Activated CD4-positive, alpha-beta memory T cell treated with anti-CD3 and anti-CD28 coated beads for 36 hours (primary cell): ENCODE measurements around the gene TFDP1. TPM values are rescaled to one million over a fixed set of nuclear protein-coding genes. Genes with fewer than 3 reads are reported as not detected.

Experiments
- CTCF ChIA-PET: fragments of 350-600 bp; sonication (Branson Sonifier 250); formaldehyde crosslinking; loops from one replicate; lab custom pipeline; 2021; ENCODE audit warnings: antibody characterized with exemption, inconsistent platforms; lab: Charles Lee
- POLR2A ChIA-PET: fragments of 350-600 bp; sonication (Branson Sonifier 250); formaldehyde crosslinking; loops from one replicate; lab custom pipeline; 2021; ENCODE audit warnings: antibody characterized with exemption; lab: Charles Lee
- DNase-seq: peaks from one replicate; pipeline ENCODE4 v3.0.0-alpha.2; 2020
- H3K27ac Mint-ChIP-seq: one replicate; pipeline ENCODE4 v1.8.0; 2021; ENCODE audit warnings: mixed read lengths
- H3K27me3 Mint-ChIP-seq: one replicate; pipeline ENCODE4 v1.8.0; 2021; ENCODE audit warnings: mixed read lengths
- H3K36me3 Mint-ChIP-seq: one replicate; pipeline ENCODE4 v1.8.0; 2021; ENCODE audit warnings: mixed read lengths
- H3K4me1 Mint-ChIP-seq: one replicate; pipeline ENCODE4 v1.8.0; 2021; ENCODE audit warnings: low read depth, mixed read lengths
- H3K4me3 Mint-ChIP-seq: one replicate; pipeline ENCODE4 v1.8.0; 2021; ENCODE audit warnings: mild to moderate bottlenecking, mixed read lengths
- H3K9me3 Mint-ChIP-seq: one replicate; pipeline ENCODE4 v1.8.0; 2021; ENCODE audit warnings: mixed read lengths
- intact Hi-C: fragments of 100-400 bp; cut with micrococcal nuclease; formaldehyde crosslinking; loops from one replicate; pipeline ENCODE4 v1.15.1; 2023
- total RNA-seq, 2 experiments: library from RNA; stranded (reverse); gene quantifications; one replicate each; pipeline ENCODE4 v1.2.3, GENCODE V29; 2021

TFDP1 gene
- total RNA-seq, 2 experiments from 2014 or later = 149 to 156 TPM

DNA sequence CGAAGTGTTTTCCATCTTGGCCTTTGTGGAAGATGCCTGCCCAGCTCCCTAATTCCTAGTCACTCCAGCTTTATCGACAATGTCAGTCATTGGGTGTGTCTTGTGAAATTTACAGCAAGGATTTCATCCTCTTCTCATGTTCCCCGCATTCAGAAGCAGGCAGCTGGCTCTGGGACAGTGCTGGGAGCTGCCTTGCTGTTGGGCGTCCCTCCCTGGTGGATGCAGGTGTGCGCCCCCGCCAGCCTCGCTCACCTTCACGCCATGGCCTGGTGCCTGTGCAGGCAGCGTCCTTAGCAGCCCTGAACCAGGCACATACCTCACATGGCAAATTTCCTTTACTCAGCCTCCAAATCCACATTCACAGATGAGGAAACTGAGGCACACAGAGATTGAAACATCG lies 39.7 kb upstream of the TFDP1 start:
- H3K27ac Mint-ChIP-seq = no peak overlapping the region
- peaks cover 20% of the 10 kb centered on the region for H3K36me3 Mint-ChIP-seq
- no peak for DNase-seq
- H3K4me3 Mint-ChIP-seq = no peak overlapping the region
- ChIA-PET POLR2A (no interaction called here), CTCF (no interaction called here)
- H3K4me1 Mint-ChIP-seq = peaks cover 2% of the 10 kb centered on the region
- no peaks in the 10 kb centered on the region for H3K27me3 Mint-ChIP-seq
- peaks cover 6% of the 10 kb centered on the region for H3K9me3 Mint-ChIP-seq
- intact Hi-C loops = no loop called here

DNA sequence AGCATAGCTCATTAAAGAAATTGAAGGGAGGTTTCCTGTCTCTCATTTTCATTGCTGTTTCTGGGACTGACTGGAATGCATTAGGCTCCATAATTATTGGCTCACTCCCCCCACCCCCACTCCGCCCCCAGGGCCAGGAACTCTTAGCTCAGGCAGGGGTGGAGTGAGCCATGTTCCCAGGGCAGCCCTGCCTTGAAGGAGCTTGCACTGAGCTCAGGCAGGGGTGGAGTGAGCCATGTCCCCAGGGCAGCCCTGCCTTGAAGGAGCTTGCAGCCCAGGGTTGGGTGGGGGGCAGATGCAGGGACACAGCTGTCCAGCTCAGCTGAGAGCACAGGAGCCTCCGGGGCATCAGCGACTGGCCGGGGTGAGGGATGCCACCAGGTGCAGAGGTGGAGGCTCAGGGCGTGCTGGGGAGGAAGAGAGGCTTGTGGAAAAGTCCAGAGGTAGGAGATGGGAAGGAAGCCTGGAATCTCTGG lies 39.1 kb upstream of the TFDP1 start:
- Mint-ChIP-seq H3K27me3 (no peaks in the 10 kb centered on the region), H3K9me3 (peaks cover 6% of the 10 kb centered on the region), H3K36me3 (peaks cover 17% of the 10 kb centered on the region), H3K4me1 (peaks cover 2% of the 10 kb centered on the region), H3K27ac (no peak overlapping the region), H3K4me3 (no peak overlapping the region)
- DNase-seq = no peak
- ChIA-PET CTCF (no interaction called here), POLR2A (no interaction called here)
- intact Hi-C loops = no loop called here

DNA sequence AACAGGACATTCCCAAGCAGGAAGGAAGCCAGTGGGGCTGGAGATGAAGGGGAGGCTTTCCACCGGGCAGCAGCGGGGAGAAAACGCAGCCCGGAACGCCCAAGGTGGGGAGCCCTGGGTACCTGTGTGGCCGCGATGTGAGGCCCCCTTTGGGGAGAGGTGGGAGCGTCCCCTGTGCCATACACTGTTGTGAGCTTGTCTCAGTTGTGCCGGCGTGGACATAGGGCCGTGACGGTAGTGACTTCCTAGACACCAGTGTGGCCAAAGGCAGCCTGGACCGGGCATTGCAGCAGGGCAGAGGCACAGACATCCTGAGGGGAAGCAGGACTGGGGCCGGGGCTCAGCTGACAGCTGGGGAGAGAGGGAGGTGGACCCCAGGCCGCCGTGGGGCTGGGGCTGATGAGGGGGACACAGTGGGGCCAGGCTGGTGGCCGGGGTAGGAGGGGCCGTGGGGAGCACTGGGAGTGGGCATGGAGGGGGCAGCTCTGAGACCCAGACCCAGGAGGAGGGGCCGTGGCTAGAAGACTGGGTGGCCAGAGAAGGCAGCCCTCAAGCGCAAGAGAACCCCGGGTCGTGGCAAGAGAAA lies 38.5 kb upstream of the TFDP1 start:
- H3K4me1 Mint-ChIP-seq = peaks cover 2% of the 10 kb centered on the region
- ChIA-PET POLR2A (no interaction called here), CTCF (no interaction called here)
- no peaks in the 10 kb centered on the region for H3K27me3 Mint-ChIP-seq
- no peak overlapping the region for H3K27ac Mint-ChIP-seq
- no peak for DNase-seq
- peaks cover 4% of the 10 kb centered on the region for H3K9me3 Mint-ChIP-seq
- no peak overlapping the region for H3K4me3 Mint-ChIP-seq
- H3K36me3 Mint-ChIP-seq = peaks cover 13% of the 10 kb centered on the region
- intact Hi-C loops = no loop called here

- CTCF ChIA-PET = no interaction called here
- Mint-ChIP-seq H3K27me3 (no peaks in the 10 kb centered on the region), H3K9me3 (no peaks in the 10 kb centered on the region), H3K36me3 (peaks cover 14% of the 10 kb centered on the region), H3K27ac (no peak overlapping the region), H3K4me1 (peaks cover 2% of the 10 kb centered on the region), H3K4me3 (no peak overlapping the region)
- intact Hi-C loops = no loop called here
- POLR2A ChIA-PET = no interaction called here
- no peak for DNase-seq
Measured at GRCh38 chr13:113546571-113547237, 37.8 kb upstream of the TFDP1 start.

- intact Hi-C loops = no loop called here
- CTCF ChIA-PET = no interaction called here
- POLR2A ChIA-PET = no interaction called here
- Mint-ChIP-seq H3K27me3 (no peaks in the 10 kb centered on the region), H3K36me3 (peaks cover 15% of the 10 kb centered on the region), H3K27ac (no peak overlapping the region), H3K4me1 (peaks cover 2% of the 10 kb centered on the region), H3K9me3 (no peaks in the 10 kb centered on the region), H3K4me3 (no peak overlapping the region)
- no peak for DNase-seq
Measured at GRCh38 chr13:113547238-113547971, 37.1 kb upstream of the TFDP1 start.

DNA sequence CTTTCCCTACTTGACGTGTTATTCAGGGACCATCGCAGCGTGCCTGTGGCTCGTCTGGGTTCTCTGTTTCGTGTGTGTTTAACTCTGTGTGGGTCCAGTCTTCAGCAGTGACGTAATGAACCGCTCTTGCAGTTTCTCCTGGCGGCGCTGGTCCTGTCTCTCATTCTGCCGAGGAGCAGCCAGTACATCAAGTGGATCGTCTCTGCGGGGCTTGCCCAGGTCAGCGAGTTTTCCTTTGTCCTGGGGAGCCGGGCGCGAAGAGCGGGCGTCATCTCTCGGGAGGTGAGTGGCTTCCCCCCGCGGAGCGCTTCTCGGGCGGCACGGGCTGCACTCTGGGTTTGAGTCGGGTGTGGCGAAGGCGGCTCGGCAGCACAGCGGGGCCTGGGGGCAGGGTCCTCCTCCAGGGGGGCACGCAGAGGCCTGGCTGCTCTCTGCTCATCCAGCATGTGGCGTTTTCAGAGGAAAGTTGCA lies 36.3 kb upstream of the TFDP1 start:
- Mint-ChIP-seq H3K9me3 (no peaks in the 10 kb centered on the region), H3K36me3 (peaks cover 17% of the 10 kb centered on the region), H3K4me1 (peaks cover 2% of the 10 kb centered on the region), H3K27me3 (no peaks in the 10 kb centered on the region), H3K4me3 (no peak overlapping the region), H3K27ac (no peak overlapping the region)
- ChIA-PET CTCF (no interaction called here), POLR2A (no interaction called here)
- intact Hi-C loops = no loop called here
- DNase-seq = no peak

- DNase-seq = no peak
- H3K4me3 Mint-ChIP-seq = no peak overlapping the region
- CTCF ChIA-PET = no interaction called here
Measured at GRCh38 chr13:113548778-113549621, 35.6 kb upstream of the TFDP1 start.

DNA sequence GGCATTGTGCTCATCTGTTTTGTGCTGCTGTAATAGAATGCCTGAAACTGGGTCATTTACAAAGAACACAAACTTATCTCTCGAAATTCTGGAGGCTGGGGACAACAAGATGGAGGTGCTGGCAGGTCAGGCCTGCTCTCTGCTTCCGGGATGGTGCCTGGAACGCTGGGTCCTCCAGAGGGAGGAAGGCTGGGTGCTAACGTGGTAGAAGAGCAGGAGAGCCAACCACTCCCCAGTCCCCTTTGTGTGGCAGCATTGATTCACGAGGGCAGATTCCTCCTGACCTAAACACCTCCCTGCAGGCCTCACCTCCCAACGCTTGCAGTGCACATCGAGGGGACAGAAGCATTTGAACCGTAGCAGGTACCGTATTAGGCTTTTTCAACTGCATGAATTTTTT lies 34.1 kb upstream of the TFDP1 start:
- H3K9me3 Mint-ChIP-seq = no peaks in the 10 kb centered on the region
- DNase-seq = no peak
- intact Hi-C loops = no loop called here
- CTCF ChIA-PET = no interaction called here
- peaks cover 18% of the 10 kb centered on the region for H3K36me3 Mint-ChIP-seq
- H3K27me3 Mint-ChIP-seq = no peaks in the 10 kb centered on the region
- POLR2A ChIA-PET = no interaction called here
- no peak overlapping the region for H3K4me3 Mint-ChIP-seq
- H3K27ac Mint-ChIP-seq = no peak overlapping the region
- no peaks in the 10 kb centered on the region for H3K4me1 Mint-ChIP-seq

More at GRCh38 chr13:113548778-113549621, 35.6 kb upstream of the TFDP1 start:
- no peaks in the 10 kb centered on the region for H3K27me3 Mint-ChIP-seq
- H3K36me3 Mint-ChIP-seq = peaks cover 18% of the 10 kb centered on the region
- intact Hi-C loops = no loop called here
- no peaks in the 10 kb centered on the region for H3K4me1 Mint-ChIP-seq
- no peaks in the 10 kb centered on the region for H3K9me3 Mint-ChIP-seq
- POLR2A ChIA-PET = no interaction called here
- H3K27ac Mint-ChIP-seq = no peak overlapping the region

GRCh38 chr13:113551081-113552000 lies 33.2 kb upstream of the TFDP1 start:
- DNase-seq = no peak
- intact Hi-C loops = no loop called here
- POLR2A ChIA-PET = no interaction called here
- Mint-ChIP-seq H3K4me3 (no peak overlapping the region), H3K4me1 (no peaks in the 10 kb centered on the region), H3K9me3 (no peaks in the 10 kb centered on the region), H3K27ac (no peak overlapping the region), H3K36me3 (peaks cover 18% of the 10 kb centered on the region), H3K27me3 (no peaks in the 10 kb centered on the region)
- CTCF ChIA-PET = no interaction called here

- Mint-ChIP-seq H3K27ac (no peak overlapping the region), H3K4me1 (no peaks in the 10 kb centered on the region), H3K36me3 (peaks cover 16% of the 10 kb centered on the region), H3K4me3 (no peak overlapping the region), H3K27me3 (no peaks in the 10 kb centered on the region), H3K9me3 (no peaks in the 10 kb centered on the region)
- no peak for DNase-seq
- ChIA-PET CTCF (no interaction called here), POLR2A (no interaction called here)
- intact Hi-C loops = no loop called here
Measured at GRCh38 chr13:113552079-113552478, 32.5 kb upstream of the TFDP1 start.

DNA sequence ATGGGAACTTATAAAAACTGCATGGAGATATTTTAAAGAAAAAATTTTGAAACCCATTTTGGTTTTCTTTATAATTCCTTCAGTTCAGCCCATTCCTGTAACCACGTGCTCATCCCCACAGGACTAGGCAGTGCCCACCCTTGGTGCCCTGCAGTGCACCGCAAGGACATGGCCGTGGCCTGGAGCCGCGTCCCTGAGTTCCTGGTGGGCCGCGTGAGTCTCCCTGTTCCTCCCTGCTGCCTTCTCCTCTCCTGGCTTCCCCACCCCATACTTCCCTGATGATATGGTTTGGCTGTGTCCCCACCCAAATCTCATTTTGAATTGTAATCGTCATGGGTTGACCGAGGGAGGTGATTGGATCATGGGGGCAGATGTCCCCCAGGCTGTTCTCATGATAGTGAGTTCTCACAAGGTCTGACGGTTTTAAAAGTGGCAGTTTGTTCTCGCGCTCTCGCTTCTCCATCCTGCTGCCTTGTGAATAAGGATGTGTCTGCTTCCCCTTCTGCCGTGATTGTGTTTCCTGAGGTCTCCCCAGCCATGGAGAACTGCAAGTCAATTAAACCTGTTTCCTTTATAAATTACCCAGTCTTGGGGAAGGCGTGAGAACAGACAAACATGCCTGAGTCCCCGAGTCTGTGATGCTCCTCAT lies 31.6 kb upstream of the TFDP1 start:
- H3K27me3 Mint-ChIP-seq = no peaks in the 10 kb centered on the region
- no peaks in the 10 kb centered on the region for H3K4me1 Mint-ChIP-seq
- intact Hi-C loops = no loop called here
- ChIA-PET CTCF (no interaction called here), POLR2A (no interaction called here)
- peaks cover 16% of the 10 kb centered on the region for H3K36me3 Mint-ChIP-seq
- H3K27ac Mint-ChIP-seq = no peak overlapping the region
- H3K9me3 Mint-ChIP-seq = no peaks in the 10 kb centered on the region
- no peak for DNase-seq
- no peak overlapping the region for H3K4me3 Mint-ChIP-seq
